NCI-H524 (cell line): ENCODE data around the gene UVSSA.
A peak's percentile ranks its signal among the peaks of the same experiment; 100 is the strongest.
"Not testable (repeated sequence)": the region's sequence is repeated elsewhere in the genome, so short reads cannot be mapped to it uniquely, and the experiment has no call there.

Experiments
- DNase-seq, 2 experiments: peaks; one replicate each; lab custom pipeline; 2025; lab: John Stamatoyannopoulos, UW

The UVSSA gene

DNA sequence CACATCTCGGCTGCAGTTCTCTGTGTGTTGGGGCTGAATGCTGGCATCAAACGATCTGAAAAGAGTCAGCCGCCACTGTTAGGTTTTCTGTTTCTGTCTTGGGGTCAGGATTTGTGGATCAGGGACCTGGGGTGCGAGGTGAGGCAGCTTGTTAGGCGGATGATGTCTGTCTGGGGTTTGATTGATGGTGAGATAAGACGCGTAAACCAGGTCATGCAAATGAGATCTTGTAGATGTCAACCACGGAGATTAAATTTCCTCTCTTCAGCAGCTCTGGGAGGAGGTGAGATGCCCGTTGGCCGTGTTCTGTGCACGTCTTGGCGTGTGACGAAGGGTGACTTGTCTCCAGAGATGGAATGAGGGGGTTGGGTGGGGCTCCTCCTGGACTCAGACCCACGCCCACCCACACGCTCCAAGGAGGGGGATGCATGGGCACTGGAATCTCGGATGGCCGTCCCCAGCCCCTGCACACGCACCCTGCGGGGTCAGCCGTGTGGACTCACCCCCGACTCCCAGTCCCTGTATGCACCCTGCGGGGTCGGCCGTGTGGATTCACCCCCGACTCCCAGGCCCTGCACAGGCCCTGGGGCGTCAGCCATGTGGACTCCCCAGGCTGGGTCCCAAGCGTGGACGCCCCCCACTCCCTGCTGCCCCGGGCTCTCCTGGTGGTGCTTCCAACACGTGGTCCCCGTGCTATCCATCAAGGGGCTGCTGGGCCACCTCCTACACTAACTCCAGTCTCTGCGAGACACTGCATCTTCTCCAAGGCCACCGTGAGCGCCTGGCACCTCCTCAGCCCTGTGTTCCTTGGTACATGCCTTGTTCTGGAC, 16.0 kb upstream of the UVSSA start:
- DNase-seq = no peak

DNA sequence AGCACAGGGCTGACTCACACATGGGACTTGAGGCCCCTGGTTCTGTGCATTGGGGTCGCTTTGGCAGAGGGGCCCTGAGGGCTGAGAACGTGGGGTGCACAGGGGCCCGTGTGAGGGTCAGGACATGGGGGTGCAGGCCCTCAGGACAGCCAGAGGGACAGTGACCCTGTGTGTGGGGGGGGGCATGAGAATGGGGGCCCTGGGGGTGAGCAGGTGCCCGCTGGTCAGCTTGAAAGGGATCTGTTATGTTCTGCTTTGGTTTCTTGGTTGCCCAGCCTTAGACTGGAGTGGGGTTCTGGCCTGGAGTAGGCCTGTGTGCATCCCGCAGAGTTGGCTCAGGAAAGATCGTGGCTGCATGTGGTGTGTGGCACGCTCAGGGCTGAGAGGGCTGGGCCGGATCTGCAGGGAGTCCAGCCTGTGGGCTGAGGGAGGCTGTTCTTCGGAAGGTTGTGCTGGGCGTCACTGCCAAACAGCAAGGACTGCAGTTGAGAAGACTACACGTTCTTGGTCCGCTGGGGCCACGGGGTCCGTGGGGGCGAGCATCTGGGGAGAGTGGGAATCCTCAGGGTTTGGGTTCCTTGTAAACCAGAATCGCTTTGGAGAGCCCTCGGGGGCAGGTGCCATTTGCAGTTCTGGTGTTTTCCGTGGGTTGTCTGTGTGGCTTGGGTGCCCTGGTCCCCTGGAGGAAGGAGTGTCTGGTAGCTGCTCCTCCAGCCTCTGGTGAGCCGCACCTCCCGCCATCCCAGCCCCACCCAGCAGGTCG, 15.2 kb upstream of the UVSSA start:
- DNase-seq = no peak

DNA sequence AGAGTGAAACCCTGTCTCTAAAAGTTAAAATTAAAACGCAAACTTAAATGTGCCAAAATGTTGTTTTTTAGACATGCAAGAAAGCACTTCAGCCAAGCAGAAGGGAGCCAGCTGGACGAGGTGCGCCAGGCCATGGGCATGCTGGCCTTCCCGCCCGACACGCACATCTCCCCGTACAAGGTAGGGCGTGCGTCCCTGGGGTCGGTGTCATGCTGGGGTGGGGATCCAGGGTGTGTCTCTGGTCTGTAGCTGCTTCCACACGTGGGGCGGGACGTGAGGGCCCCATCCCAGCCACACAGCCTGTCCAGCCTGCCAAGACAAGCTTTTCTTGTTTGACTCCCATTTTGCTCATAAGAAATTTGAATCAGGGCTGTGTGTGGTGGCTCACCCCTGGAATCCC, 14.3 kb upstream of the UVSSA start:
- DNase-seq = no peak

DNA sequence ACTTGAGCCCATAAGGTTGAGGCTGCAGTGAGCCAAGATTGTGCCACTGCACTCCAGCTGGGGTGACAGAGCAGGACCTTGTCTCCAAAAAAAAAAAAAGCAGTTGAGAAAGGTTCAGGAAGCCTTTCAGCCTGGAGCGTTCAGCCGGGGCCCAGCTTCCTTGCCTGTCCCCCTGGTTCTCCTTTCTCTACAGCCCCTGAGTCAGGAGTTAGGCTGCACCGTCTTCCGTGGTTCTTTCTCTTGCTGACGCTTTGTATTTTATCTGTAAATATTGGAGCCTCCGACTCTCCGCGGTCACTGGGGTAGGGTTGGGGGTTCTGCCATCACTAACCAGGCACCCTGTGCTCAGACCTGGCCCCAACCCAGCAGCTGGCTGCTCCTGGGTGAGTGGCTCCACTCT, 13.8 kb upstream of the UVSSA start:
- no peak for DNase-seq

- DNase-seq = not testable (repeated sequence)
These were observed 13.0 kb upstream of the UVSSA start for GRCh38 chr4:1333851-1334578.

DNA sequence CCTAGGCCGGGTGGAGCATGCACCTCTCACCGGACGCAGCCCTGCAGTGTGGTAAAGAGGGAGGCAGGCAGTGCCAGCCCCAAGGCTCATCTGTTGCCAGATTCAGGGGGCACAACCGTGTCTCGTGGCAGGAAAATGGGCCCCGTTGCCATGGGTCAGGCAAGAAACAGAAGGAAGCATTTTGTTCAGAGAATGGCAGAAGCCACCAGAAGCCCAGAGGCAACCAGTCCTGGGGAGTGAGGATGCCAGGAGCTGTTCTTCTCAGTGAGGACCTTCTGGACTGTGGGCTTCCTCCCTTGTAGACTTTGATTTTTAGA, 12.5 kb upstream of the UVSSA start:
- no peak for DNase-seq

GRCh38 chr4:1335193-1335883, 11.7 kb upstream of the UVSSA start:
- not testable (repeated sequence) for DNase-seq

- no peak for DNase-seq
These were observed 10.9 kb upstream of the UVSSA start for GRCh38 chr4:1336088-1336491.

DNA sequence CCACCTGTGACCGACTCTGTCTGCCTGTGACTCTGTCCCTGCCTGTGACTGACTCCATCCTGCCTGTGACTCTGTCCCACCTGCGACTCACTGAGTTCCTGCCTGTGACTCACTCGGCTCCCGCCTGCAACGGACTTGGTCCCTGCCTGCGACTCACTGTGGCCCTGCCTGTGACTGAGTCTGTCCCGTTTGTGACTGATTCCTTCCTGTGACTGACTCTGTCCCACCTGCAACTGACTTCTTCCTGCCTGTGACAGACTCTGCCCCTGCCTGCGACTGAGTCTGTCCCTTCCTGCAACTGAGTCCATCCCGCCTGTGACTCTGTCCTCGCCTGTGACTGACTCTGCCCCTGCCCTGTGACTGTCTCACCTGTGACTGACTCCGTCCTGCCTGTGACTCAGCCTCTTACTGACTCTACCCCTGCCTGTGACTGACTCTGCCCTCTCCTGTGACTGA, 9.6 kb upstream of the UVSSA start:
- no peak for DNase-seq

GRCh38 chr4:1337951-1338751, 8.9 kb upstream of the UVSSA start:
- DNase-seq = no peak

- no peak for DNase-seq
These were observed 8.1 kb upstream of the UVSSA start for GRCh38 chr4:1338752-1339414.

- DNase-seq = no peak
These were observed 7.5 kb upstream of the UVSSA start for GRCh38 chr4:1339489-1339888.

GRCh38 chr4:1340181-1340747, 6.7 kb upstream of the UVSSA start:
- DNase-seq = no peak

GRCh38 chr4:1340861-1341260, 6.1 kb upstream of the UVSSA start:
- DNase-seq = no peak

GRCh38 chr4:1342003-1342402, 5.0 kb upstream of the UVSSA start:
- DNase-seq = no peak

GRCh38 chr4:1344696-1345095, 2.3 kb upstream of the UVSSA start:
- no peak for DNase-seq

DNA sequence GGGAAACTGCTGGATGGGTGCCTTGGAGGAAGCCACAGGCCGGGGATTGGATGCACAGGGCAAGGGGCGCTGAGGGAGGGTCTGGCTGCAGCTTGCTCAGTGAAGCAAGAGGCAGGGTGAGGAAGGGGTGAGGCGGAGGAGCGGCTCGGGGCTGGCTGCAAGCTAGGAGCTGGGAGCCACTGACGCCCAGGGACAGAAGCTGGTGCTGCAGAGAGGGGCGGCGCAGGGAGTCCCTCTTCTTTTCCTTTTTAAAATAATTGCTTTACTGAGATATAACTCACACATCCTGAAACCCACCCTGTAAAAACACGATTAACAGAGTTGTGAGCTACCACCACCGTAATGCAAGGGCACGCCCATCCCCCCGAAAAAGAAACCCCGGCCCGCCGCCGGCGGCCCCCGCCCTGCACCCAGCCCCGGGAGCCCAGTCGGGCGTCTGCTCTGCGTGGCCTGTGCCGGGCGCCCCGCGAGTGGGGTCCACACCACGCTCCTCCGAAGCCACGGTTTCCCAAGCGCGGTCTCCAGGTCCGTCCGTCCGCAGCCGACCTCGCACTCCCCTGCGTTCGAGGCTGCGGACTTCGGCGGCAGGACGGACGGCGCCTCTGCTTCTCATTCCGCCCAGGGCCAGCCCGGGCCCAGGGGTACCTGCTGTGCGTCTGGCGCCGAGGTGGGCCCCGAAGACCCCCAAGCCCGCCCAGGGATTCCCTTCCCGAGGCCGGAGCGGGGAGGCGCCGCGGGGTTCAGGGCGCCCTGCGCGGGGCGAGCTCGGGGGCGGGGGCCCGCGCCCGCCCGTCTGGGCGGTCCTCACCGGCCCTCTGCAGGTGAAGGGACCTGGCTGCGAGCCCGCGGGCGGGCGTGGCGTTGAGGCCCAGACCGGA, 866 bp upstream of the UVSSA start:
- peak; percentile 15 to 39 for DNase-seq

DNA sequence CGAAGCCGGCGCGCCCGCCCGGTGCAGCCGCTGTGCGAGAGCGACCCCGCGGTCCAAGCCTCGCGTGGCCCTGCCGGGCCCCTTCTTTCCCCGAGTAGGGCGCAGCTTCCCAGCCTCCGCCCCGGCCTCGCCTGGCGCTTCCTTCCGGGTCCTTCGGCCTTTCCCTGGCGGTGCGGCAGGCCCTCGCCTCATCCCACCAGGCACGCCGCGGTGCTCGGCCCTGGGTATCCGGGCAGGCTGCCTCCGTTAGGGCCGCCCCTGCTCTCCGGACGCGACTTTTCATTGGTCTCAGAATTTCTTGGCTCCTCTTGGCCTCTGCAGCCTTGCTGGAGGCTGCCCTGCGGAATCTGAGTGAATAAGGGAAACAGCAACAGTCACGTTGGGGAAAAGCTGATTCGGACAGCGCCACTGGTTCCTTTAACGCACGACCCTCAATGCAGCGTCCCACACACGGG, 429 bp downstream of the UVSSA start:
- peak; percentile 48 to 51 for DNase-seq

DNA sequence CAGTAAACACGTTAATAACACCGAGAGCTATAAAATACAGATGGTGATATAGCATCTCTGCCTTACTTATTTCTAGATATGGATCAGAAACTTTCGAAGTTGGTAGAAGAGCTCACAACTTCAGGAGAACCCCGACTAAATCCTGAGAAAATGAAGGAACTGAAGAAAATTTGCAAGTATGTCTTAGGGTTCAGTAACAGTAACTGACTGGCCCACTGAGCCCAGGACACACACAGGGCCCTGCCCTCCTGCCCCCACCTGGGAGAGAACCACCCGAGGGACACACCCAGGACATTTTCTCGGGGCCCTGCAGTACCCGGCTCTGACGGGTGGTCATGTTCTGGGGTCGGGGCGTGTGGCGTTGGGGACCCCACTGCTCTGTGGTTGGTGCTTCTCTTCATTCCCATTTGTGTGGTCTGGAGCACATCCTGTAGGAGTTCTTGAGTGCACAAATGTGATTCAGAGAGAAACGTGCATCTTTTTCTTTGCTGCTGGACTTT, 1.1 kb downstream of the UVSSA start:
- DNase-seq = no peak
